ENCODE data around the gene SLBP. TPM values are rescaled to one million over a fixed set of nuclear protein-coding genes. Genes with fewer than 3 reads are reported as not detected.
A peak's percentile ranks its signal among the peaks of the same experiment; 100 is the strongest.

The SLBP gene
- total and polyA plus RNA-seq, 2 of the 8 experiments (the other 6 are each of a cell fraction or from before 2014, with no cell fraction given) = 44.1 to 49.0 TPM

GRCh38 chr4:1712216-1713002, at the start of gene SLBP (continued):
- TF ChIP-seq CREB1 (IDR thresholded peaks at IDR 0.05) = no peak
- no peak for TF ChIP-seq CBX8 (IDR thresholded peaks at IDR 0.05; ENCODE audit: borderline replicate concordance, low read depth, low read length)
- no peak for TF ChIP-seq SIRT6 (IDR thresholded peaks at IDR 0.05; ENCODE audit: low read length)
- peak; percentile 50; the same call in 1 of the 2 replicates for TF ChIP-seq RFX5 (IDR thresholded peaks at IDR 0.05; ENCODE audit: borderline replicate concordance, low read depth, low read length)
- peak in 1 of 2 experiments; percentile 82; a peak in 2 of 3 replicates for TF ChIP-seq POLR2A (IDR thresholded peaks at IDR 0.05; ENCODE audit: control extremely low read depth in 1 of 2, low read depth in 2 of 2, low read length in 2 of 2)
- TF ChIP-seq CBX5 (IDR thresholded peaks at IDR 0.05; ENCODE audit: low read depth, low read length) = no peak
- TF ChIP-seq EGR1 (IDR thresholded peaks at IDR 0.05; ENCODE audit: borderline replicate concordance, low read depth, low read length) = 0 out of 2 replicates have a peak, but pooled peaks have one; percentile 27
- TF ChIP-seq PHF8 (conservative IDR thresholded peaks at IDR 0.05; ENCODE audit: low read depth, low read length) = peak; percentile 83
- TF ChIP-seq, protein P1, sequence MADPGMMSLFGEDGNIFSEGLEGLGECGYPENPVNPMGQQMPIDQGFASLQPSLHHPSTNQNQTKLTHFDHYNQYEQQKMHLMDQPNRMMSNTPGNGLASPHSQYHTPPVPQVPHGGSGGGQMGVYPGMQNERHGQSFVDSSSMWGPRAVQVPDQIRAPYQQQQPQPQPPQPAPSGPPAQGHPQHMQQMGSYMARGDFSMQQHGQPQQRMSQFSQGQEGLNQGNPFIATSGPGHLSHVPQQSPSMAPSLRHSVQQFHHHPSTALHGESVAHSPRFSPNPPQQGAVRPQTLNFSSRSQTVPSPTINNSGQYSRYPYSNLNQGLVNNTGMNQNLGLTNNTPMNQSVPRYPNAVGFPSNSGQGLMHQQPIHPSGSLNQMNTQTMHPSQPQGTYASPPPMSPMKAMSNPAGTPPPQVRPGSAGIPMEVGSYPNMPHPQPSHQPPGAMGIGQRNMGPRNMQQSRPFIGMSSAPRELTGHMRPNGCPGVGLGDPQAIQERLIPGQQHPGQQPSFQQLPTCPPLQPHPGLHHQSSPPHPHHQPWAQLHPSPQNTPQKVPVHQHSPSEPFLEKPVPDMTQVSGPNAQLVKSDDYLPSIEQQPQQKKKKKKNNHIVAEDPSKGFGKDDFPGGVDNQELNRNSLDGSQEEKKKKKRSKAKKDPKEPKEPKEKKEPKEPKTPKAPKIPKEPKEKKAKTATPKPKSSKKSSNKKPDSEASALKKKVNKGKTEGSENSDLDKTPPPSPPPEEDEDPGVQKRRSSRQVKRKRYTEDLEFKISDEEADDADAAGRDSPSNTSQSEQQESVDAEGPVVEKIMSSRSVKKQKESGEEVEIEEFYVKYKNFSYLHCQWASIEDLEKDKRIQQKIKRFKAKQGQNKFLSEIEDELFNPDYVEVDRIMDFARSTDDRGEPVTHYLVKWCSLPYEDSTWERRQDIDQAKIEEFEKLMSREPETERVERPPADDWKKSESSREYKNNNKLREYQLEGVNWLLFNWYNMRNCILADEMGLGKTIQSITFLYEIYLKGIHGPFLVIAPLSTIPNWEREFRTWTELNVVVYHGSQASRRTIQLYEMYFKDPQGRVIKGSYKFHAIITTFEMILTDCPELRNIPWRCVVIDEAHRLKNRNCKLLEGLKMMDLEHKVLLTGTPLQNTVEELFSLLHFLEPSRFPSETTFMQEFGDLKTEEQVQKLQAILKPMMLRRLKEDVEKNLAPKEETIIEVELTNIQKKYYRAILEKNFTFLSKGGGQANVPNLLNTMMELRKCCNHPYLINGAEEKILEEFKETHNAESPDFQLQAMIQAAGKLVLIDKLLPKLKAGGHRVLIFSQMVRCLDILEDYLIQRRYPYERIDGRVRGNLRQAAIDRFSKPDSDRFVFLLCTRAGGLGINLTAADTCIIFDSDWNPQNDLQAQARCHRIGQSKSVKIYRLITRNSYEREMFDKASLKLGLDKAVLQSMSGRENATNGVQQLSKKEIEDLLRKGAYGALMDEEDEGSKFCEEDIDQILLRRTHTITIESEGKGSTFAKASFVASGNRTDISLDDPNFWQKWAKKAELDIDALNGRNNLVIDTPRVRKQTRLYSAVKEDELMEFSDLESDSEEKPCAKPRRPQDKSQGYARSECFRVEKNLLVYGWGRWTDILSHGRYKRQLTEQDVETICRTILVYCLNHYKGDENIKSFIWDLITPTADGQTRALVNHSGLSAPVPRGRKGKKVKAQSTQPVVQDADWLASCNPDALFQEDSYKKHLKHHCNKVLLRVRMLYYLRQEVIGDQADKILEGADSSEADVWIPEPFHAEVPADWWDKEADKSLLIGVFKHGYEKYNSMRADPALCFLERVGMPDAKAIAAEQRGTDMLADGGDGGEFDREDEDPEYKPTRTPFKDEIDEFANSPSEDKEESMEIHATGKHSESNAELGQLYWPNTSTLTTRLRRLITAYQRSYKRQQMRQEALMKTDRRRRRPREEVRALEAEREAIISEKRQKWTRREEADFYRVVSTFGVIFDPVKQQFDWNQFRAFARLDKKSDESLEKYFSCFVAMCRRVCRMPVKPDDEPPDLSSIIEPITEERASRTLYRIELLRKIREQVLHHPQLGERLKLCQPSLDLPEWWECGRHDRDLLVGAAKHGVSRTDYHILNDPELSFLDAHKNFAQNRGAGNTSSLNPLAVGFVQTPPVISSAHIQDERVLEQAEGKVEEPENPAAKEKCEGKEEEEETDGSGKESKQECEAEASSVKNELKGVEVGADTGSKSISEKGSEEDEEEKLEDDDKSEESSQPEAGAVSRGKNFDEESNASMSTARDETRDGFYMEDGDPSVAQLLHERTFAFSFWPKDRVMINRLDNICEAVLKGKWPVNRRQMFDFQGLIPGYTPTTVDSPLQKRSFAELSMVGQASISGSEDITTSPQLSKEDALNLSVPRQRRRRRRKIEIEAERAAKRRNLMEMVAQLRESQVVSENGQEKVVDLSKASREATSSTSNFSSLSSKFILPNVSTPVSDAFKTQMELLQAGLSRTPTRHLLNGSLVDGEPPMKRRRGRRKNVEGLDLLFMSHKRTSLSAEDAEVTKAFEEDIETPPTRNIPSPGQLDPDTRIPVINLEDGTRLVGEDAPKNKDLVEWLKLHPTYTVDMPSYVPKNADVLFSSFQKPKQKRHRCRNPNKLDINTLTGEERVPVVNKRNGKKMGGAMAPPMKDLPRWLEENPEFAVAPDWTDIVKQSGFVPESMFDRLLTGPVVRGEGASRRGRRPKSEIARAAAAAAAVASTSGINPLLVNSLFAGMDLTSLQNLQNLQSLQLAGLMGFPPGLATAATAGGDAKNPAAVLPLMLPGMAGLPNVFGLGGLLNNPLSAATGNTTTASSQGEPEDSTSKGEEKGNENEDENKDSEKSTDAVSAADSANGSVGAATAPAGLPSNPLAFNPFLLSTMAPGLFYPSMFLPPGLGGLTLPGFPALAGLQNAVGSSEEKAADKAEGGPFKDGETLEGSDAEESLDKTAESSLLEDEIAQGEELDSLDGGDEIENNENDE (IDR thresholded peaks at IDR 0.05; ENCODE audit: insufficient replicate concordance, low read length) = no peak
- no peak for TF ChIP-seq KDM5A (IDR thresholded peaks at IDR 0.05; ENCODE audit: low read length)
- peak; percentile 91 for TF ChIP-seq ASH2L (IDR thresholded peaks at IDR 0.05; ENCODE audit: low read length)

Data from H1 (cell line).